ENCODE measurements around the gene ABCG2. TPM values are rescaled to one million over a fixed set of nuclear protein-coding genes. Genes with fewer than 3 reads are reported as not detected.

Gene ABCG2
- total RNA-seq, 2 donors from 2014 or later = 0.31 to 4.0 TPM

- Histone ChIP-seq H3K9me3 (ENCODE audit: control insufficient read depth, low read length) (no peaks in the 10 kb centered on the region), H3K27me3 (ENCODE audit: control insufficient read depth, insufficient read depth, low read length, poor library complexity, severe bottlenecking) (no peaks in the 10 kb centered on the region), H3K27ac (ENCODE audit: low read depth, low read length) (no peak overlapping the region), H3K36me3 (ENCODE audit: control insufficient read depth, insufficient read depth, low read length) (peaks cover 57% of the 10 kb centered on the region), H3K4me3 (ENCODE audit: low read length) (no peak overlapping the region), H3K4me1 (ENCODE audit: control insufficient read depth, insufficient read depth, low read length) (peaks cover 2% of the 10 kb centered on the region), H3K9ac (ENCODE audit: extremely low read depth, low read length, poor library complexity, severe bottlenecking) (no peak overlapping the region)
- H3K9me3 Mint-ChIP-seq = no peaks in the 10 kb centered on the region
- 92 to 100% methylated on average over 1 of the region's 1 CpG for WGBS, 2 experiments (ENCODE audit: insufficient coverage in 1 of 2, insufficient read length in 1 of 2)
- H3K27me3 Mint-ChIP-seq (ENCODE audit: insufficient read depth) = no peaks in the 10 kb centered on the region
- H3K4me3 Mint-ChIP-seq = no peak overlapping the region
- H3K27ac Mint-ChIP-seq = no peak overlapping the region
- DNase-seq = no peak
- no peaks in the 10 kb centered on the region for H3K4me1 Mint-ChIP-seq
- H3K36me3 Mint-ChIP-seq (ENCODE audit: low read depth) = peaks cover 58% of the 10 kb centered on the region
- no peak for TF ChIP-seq CTCF (conservative IDR thresholded peaks at IDR 0.05)
Measured at GRCh38 chr4:88062311-88062710, 96.1 kb downstream of the ABCG2 start.

DNA sequence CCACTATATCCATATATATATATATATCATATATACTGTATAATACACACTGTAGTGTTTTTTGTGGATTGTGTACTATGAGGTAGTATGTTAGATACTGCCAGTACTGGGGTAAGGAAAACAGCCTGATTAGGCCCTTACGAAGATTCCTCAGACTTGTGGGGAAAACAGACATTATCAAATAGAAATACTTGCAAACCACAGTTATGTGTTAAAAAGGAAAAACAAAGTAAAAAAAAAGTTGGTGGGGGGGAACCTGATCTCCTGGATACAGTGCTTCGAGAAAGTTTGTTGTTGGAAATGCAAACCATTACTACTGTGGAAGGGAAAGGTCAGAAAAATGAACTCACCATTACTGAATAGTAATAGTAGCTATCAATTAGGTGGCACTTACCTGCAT, 98.0 kb downstream of the ABCG2 start:
- H3K4me3 ChIP-seq (ENCODE audit: low read length) = no peak overlapping the region
- Mint-ChIP-seq H3K36me3 (ENCODE audit: low read depth) (peaks cover 54% of the 10 kb centered on the region), H3K4me3 (no peak overlapping the region)

GRCh38 chr4:88059766-88060165, 98.7 kb downstream of the ABCG2 start:
- Mint-ChIP-seq H3K36me3 (ENCODE audit: low read depth) (peaks cover 53% of the 10 kb centered on the region), H3K4me1 (no peaks in the 10 kb centered on the region), H3K9me3 (no peaks in the 10 kb centered on the region)

More for the DNA sequence above, 98.0 kb downstream of the ABCG2 start:
- Histone ChIP-seq H3K36me3 (ENCODE audit: control insufficient read depth, insufficient read depth, low read length) (peaks cover 58% of the 10 kb centered on the region), H3K9ac (ENCODE audit: extremely low read depth, low read length, poor library complexity, severe bottlenecking) (no peak overlapping the region), H3K27ac (ENCODE audit: low read depth, low read length) (no peak overlapping the region), H3K27me3 (ENCODE audit: control insufficient read depth, insufficient read depth, low read length, poor library complexity, severe bottlenecking) (no peaks in the 10 kb centered on the region), H3K4me1 (ENCODE audit: control insufficient read depth, insufficient read depth, low read length) (peaks cover 2% of the 10 kb centered on the region), H3K9me3 (ENCODE audit: control insufficient read depth, low read length) (no peaks in the 10 kb centered on the region)
- Mint-ChIP-seq H3K4me1 (no peaks in the 10 kb centered on the region), H3K27me3 (ENCODE audit: insufficient read depth) (no peaks in the 10 kb centered on the region), H3K27ac (no peak overlapping the region), H3K9me3 (no peaks in the 10 kb centered on the region)
- WGBS, 2 experiments (ENCODE audit: insufficient coverage in 1 of 2, insufficient read length in 1 of 2) = 89% methylated on average over 2 of the region's 2 CpGs; no CpG with 5 or more reads in 1 of the 2 experiments
- DNase-seq = no peak
- no peak for TF ChIP-seq CTCF (conservative IDR thresholded peaks at IDR 0.05)

More at GRCh38 chr4:88059766-88060165, 98.7 kb downstream of the ABCG2 start:
- Histone ChIP-seq H3K4me3 (ENCODE audit: low read length) (no peak overlapping the region), H3K27ac (ENCODE audit: low read depth, low read length) (no peak overlapping the region), H3K36me3 (ENCODE audit: control insufficient read depth, insufficient read depth, low read length) (peaks cover 59% of the 10 kb centered on the region), H3K9me3 (ENCODE audit: control insufficient read depth, low read length) (no peaks in the 10 kb centered on the region), H3K4me1 (ENCODE audit: control insufficient read depth, insufficient read depth, low read length) (no peaks in the 10 kb centered on the region), H3K9ac (ENCODE audit: extremely low read depth, low read length, poor library complexity, severe bottlenecking) (no peak overlapping the region), H3K27me3 (ENCODE audit: control insufficient read depth, insufficient read depth, low read length, poor library complexity, severe bottlenecking) (no peaks in the 10 kb centered on the region)
- no peak for DNase-seq
- Mint-ChIP-seq H3K27ac (no peak overlapping the region), H3K27me3 (ENCODE audit: insufficient read depth) (no peaks in the 10 kb centered on the region), H3K4me3 (no peak overlapping the region)
- WGBS, 2 experiments (ENCODE audit: insufficient coverage in 1 of 2, insufficient read length in 1 of 2) = 96% methylated on average over 2 of the region's 2 CpGs; no CpG with 5 or more reads in 1 of the 2 experiments
- no peak for TF ChIP-seq CTCF (conservative IDR thresholded peaks at IDR 0.05)
